GM21576 (cell line): Measurements from ENCODE around the gene LUC7L3.

Experiments used
- ATAC-seq: cut with Tn5 transposase; IDR thresholded peaks from one replicate; pipeline ENCODE4 v1.9.1; 2021; ENCODE audit warnings: mild to moderate bottlenecking, moderate library complexity; ENCODE audit not compliant: unreplicated experiment

The LUC7L3 gene

DNA sequence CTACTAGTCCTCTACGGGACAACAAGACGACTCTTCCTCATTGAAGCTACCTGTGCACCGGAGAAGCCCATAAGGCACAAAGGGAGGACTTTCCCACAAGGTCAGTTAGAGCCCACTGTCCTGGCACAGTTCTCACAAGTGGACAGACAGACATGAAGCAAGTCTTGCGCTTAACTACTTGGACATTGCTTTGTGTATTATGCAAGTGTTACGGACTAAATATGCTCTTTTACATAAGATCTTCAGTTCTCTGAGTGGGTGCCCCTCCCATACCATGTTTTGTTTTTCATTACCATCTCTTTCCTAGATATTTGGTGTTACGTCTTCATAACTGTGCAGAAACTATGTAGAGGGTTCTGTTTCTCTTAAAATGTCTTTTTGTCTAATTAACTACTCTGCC lies 29.8 kb downstream of the LUC7L3 start:
- ATAC-seq: no peak

DNA sequence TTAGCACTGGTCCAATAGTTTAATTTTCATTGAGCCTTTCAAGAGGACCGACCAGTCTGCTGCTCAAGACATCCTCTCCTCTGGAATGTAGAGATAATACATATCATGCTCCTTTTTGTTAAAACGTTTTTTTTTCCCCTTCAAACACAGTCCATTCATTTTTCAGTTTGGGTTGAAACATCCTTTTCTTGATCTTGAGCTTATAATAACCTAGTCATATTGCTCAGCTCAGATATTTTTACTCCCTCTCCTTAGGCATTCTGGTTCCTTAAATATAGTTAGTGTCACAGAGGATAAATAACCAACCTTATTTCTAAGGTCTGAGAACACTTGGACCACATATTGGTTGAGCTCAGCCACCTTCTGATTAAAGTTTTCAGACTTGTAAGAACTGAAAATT lies 35.1 kb downstream of the LUC7L3 start:
- no peak for ATAC-seq

DNA sequence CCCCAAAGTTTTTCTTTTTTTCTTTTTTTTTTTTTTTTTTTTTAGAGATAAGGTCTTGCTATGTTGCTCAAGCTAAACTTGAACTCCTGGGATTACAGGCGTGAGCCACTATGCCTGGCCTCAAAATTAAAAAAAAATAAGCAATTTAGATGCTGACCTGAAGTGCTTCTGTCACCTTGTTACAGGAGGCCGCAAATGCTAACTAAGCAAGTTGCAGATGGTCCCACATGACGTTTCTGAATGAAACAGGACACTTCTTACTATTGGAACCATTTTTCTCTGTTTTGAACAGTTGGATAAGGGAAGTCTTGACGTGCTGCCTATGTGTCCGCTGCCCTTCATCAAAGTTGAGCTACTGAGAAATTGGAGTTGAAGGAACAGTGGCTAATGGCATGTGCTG lies 39.1 kb downstream of the LUC7L3 start:
- ATAC-seq: no peak

DNA sequence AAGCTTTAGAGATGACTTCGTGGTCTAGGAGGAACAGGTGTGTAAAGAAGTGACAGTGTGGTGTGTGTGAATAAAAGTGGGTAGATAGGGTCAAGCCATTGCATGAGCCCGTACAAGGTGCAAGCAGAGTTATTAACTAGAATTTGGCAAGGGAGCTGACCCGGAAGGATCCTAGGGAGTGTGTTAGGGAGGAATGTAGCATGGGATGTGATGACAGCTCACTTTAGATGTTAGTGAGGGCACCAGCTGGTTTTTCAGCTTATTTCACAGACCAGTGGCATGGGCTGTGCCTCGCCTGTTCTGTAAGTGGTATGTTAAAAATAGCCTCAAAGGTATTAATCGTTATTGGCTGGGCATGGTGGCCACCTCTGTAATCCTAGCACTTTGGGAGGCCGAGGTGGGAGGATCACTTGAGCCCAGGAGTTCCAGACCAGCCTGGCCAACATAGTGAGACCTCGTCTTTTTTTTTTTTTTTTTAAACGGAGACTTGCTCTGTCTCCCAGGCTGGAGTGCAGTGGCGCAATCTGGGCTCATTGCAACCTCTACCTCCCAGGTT lies 39.7 kb downstream of the LUC7L3 start:
- no peak for ATAC-seq

DNA sequence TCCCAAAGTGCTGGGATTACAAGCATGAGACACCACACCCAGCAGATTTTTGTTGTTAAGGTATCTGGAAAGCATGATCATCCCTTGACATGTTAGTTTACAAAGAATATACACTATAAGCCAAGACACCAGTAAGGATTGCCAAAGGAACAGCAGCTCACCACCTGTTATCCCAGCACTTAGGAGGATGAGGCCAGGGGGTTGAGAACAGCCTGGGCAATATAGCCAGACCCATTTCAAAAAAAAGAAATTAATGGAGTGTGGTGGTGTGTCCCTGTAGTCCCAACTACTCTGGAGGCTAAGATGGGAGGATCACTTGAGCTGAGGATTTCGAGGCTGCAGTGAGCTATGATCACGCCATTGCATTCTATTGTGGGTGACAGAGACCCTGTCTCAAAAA lies 42.8 kb downstream of the LUC7L3 start:
- ATAC-seq: no peak

DNA sequence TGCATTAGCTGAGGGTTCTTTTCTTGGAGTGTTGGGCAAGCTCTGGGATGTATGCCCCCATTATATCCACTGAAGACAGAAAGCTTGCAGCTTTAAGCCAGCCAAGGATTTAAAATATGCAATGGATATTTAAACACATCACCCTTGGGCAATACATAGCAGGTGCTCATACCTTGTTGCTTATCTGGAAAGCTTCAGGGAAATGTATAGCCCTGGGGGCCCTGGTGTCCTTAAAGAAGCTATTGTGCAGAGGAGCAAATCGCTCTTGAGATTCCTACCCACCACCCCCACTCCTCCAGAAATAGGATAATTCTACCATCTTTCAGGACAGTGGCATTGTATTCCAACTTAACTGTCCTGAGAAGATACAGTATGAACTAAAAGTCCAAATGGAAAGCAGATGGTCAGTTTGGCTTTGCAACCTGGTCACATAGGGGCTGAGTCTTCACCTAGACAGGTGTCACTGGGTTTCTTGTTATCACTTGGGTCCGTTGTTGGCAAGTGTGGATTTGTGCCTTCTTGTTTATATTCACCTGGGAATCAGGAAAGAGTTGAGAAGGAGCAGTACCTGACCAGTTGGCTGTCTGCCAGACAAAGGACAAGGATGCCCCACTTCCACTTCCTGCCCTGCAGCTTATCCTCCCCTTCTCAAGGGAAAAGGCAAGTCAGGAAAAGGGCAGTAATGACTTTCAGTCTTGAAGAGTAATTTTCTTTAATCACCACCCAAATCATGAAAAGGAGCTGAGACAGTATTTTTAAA lies 44.5 kb downstream of the LUC7L3 start:
- ATAC-seq: no peak

DNA sequence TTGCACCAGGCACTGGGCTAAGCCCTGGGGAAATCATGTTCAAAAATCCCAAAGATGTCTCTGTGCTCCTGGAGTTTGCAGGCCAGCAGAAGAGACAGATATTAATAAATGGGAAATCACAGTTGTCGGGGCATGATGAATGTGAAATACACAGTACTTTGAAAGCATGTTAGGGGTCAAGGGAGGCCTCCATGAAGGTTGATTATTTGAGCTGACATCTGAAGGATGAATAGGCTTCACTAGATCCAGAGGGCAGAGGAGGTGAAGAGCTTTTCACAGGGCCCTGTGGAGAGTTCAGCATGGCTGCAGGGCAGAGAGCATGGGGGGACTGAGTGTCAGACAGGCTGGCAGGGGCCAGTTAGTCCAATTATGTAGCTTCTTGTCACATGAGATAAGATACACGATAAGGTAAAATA lies 45.3 kb downstream of the LUC7L3 start:
- no peak for ATAC-seq

DNA sequence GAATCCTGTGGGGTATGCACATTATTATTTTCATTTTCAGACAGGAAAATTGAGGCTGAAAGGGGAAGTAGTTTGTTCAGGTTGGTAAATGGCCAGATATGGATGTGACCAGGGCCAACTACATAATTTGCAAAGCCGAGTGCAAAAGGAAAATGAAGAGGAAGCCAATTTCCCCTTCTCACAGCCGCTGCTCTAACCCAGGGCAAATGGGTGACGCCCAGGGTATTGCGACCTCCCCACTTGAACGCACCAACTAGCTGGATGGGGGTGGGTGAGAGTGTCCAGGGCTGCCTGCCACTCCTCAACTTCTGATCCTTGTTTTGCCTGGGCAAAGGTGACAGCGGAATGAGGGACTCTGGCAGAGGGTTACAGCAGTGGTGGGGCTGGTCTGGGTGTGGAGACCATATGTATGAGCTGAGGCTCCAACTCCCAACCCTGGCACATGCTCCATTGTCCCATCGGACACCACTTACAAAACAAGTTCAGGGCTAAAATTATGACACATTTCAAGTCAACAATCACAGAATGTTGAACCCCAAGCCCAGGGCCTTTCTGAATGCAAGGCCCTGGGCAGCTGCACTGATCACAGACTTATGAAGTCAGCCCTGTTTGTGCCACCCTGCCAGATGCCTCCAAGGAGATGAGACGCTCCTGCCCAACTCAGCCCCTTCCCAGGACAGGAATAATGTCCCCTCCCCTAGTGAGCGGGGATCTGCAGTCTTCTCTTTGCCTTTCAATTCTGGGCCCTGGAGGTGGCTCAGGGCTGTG lies 46.2 kb downstream of the LUC7L3 start:
- no peak for ATAC-seq

DNA sequence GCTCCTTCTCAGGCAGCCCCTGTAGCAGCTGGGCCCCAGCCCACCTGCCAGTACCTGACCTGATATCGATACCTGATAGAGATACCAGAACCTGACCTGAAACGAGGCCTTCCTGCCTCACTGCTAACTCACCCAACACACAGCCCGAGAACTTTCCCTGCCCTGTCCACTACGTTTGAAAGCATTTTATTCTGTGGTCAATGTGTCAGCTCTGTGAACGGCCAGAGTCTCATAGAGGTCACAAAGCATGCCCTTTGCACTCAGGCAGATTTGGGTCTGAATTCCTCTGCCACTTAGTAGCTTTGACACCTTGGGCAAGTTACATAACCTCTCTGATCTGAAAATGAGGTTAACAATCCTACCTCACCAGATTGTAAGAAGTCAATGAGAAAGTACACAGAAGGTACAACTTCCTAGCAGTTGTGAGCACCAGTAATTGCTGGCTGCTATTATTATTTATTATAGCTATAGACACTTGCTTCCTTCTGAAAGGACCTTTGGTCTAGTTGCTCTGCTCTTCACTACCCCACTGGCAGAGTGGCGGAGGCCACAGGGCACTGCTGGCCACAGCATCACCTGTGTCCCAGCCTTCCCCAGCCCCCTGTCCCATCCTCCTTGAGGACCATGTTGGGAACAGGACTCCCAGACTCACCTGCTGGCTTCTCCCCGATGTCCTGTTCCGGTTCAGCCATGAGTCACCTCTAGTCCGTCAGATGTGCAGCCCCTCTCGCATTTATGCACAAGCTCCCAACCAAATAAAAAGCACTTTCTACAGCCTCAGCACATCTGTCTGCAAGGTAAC lies 47.0 kb downstream of the LUC7L3 start:
- no peak for ATAC-seq

DNA sequence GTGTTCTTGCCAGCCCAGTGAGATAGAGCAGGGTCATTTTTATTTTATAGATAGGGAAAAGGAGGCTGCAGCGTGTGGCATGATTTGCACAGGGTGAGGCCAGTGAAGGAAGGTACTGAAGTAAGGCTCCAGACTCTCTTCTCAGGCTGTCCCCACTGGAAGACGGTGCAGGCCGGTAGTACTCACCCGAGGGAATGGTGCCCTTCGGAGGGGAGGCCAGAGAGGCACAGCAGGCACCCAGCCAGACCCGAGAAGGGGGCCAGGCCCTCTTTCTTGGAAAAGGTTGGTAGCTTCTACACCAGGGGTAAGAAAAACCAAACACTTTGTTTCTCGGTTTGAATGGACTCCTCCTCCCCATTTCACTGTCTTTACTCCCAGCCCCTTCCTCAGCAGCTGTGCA lies 47.6 kb downstream of the LUC7L3 start:
- no peak for ATAC-seq

DNA sequence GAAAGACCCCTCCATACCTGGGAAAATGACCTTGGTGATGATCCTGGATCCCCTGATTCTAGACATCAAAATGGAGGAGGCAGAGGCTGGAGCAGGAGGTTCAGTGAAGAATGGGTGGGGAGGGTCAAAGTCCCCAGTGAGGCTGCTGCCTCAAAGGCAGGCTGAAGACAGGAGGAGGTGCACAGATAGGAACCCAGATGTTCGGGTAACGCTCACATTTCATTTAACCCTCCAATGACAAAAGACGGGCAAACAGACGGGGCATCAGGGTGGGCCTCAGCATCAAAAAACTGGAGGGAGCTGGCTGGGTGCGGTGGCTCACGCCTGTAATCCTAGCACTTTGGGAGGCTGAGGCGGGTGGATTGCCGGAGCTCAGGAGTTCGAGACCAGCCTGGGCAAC lies 48.0 kb downstream of the LUC7L3 start, which contains the start of gene ANKRD40CL:
Gene ANKRD40CL (minus strand): TSS at position 73 of the 400 bp plus-strand sequence. CDS start 605 bp downstream, outside the sequence.
- no peak for ATAC-seq

DNA sequence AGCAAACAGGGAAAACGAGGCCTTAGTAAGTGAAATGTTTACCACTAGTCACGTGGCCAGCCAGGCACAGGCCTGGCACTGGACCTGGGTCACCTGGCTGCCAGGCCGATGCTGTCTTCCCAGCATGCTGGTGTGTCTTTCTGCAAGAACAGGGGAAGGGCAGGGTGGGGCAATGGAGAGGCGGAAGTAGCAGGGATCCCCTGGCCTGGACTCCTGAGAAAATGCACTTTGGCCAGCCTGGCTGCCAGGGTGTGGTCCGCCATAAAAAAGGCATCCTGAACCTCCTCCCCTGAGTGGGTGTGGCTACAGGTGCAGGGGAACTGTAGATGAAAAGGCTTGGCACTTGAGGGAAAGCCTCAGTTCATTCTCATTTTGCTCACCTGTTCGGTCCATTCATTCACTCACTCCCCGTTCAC lies 49.0 kb downstream of the LUC7L3 start:
- no peak for ATAC-seq

DNA sequence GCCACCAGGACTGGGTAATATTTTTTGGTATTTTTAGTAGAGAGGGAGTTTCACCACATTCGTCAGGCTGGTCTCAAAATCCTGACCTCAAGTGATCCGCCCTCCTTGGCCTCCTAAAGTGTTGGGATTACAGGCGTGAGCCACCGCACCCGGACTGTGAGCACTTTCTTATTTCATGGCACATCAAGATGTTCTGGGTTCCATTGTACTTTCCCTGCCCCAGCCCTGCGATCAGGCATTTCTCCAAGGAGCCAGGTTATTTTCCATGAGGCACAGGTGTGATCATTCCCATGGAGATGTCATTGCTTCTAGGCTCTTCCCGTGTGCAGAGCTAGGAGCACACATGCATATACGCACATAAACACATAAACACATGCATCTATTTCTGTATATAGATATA lies 50.5 kb downstream of the LUC7L3 start:
- no peak for ATAC-seq

DNA sequence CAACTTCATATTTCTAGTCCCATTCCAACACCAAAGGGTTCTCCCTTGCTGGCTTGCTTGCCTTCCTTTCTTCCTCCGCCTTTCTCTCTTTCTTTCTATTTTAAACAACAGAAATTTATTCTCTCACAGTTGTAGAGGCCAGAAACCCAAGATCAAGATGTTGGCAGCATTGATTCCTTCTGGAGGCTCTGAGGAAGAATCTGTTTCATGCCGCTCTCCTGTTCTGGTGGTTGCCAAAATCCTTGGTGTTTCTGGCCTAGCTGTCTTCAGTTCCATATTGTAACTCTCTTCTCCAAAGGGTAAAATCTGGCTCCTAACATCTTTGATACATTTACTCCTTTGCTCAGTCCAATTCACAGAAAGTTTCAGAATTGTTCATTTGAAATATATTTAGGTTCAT lies 50.9 kb downstream of the LUC7L3 start:
- no peak for ATAC-seq

DNA sequence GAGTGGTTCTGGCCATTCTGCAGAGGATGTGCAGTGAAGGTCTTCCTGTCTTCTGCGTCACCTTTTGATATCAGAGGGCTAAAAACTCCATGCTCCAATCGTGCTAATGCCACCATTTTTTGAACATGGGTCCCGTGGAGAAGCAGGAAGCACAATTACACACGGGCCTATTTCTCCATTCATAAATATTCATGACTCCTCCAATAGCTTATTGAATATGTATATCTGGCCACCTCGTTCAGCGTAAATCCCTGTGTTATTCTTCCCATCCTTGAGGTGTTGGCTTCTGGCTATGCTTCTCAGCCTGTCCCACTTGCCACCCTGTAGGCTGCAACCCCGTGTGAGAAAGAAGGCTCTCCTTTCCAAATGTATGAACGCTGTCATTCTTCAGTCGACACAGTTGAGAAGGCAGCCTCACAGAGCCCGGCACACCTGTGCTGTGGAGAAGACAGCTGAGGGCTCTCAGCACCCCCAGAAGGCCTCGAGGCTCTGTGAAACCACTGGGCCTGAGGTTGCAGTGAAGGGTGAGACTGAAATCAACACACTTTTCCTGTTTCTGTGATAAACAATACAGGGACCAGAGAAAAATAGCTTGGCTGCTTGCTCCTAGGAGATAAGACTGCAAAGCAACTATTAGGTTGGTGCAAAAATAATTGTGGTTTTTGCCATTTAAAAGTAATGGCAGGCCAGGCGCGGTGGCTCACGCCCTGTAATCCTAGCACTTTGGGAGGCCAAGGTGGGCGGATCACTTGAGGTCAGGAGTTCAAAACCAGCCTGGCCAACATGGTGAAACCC lies 52.8 kb downstream of the LUC7L3 start:
- ATAC-seq: peak; percentile 53

DNA sequence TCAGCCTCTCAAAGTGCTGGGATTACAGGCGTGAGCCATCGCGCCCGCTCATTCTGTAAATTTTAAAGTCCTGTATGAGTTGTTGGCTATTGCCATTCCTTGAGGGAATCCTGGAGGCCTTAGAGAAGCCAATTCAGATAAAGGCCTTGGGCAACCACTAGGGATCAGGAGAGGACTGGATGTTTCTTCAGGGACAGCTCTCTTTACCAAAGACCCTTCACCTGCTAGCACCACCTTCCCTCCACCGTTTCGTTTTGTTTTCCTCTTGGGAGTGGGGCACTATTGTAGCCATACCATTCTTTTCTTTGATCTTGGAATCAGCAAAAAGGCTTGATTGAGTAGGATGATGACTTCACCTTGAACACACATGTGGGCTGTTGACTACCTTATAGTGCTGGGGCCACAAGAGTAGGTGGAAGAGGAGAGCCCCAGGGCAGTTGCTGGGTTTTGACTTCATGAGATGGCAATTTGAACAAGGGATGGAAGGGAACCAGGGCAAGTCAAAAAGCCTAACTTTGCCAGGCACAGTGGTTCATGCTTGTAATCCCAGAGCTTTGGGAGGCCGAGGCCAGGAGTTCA lies 54.9 kb downstream of the LUC7L3 start:
- no peak for ATAC-seq

DNA sequence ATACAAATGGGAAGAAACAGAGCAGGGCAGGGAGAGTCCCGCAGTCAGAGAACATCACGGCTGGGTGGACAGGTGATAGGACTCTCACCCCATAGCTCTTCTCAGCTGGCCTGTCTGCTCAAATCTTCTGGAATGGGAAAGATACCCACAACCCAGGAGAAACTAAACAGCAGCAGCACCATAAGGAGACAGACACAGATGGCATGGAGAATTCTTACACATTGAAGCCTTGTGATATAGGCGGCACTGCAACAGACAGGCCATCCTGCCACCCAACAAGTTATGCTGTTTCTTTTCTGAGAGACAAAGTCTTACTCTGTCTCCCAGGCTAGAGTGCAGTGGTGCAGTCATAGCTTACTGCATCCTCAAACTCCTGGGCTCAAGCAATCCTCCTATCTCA lies 56.5 kb downstream of the LUC7L3 start:
- no peak for ATAC-seq

DNA sequence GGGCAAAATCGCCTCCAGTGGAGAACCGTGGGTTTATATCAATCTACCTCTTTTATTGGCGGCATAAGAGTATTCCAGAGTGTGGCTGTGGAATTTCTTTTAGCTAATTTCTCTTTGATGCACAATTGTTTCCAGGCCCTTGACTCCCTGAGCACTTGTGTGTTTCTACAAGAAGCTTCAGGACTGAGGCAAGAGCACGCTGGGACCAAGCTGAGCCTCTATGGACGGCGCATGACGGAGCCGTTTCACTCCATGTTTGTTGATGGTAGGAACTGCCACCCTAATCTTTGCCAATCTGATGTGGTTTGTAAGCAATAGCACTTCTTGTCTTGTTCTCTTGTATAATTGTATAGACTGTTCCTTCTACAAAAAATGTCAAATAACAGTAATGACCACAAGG lies 59.1 kb downstream of the LUC7L3 start:
- ATAC-seq: no peak

DNA sequence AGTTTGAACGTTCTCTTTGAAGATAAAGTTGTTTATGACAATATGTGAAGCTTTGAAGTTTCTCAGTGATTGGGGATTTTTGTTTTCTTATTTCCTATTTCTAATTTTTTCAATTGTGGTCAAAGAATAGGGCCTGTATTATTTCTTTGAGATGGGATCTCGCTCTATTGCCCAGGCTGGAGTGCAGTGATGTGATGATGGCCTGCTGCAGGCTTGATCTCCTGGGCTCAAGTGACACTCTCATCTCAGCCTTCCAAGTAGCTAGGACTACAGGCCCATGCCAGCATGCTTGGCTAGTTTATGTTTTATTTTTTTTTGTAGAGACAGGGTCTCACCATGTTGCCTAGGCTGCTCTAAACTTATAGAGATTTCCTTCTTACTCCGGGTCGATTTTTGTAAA lies 59.6 kb downstream of the LUC7L3 start:
- ATAC-seq: no peak

DNA sequence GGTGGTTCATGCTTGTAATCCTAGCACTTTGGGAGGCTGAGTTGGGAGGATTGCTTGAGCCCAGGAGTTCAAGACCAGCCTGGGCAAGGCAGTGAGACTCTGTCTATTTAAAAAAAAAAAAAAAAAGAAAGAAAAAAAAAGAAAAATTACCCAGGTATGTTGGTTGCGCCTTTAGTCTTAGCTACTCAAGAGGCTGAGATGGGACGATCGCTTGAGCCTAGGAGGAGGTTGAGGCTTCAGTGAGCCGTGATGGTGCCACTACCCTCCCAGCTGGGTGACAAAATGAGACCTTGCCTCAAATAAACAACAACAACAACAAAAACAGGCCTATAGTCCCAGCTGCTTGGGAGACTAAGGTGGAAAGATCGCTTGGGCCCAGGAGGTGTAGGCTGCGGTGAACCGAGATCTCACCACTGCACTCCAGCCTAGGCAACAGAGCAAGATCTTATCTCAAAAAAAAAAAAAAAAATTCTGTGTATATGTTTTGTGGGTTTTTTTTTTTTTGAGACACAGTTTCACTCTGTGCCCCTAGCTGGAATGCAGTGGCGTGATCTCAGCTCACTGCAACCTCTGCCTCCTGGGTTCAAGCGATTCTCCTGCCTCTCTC lies 60.4 kb downstream of the LUC7L3 start:
- ATAC-seq: no peak
